ENCODE measurements around the gene SCNN1A. TPM values are rescaled to one million over a fixed set of nuclear protein-coding genes. Genes with fewer than 3 reads are reported as not detected.

Gene SCNN1A
- total RNA-seq, 1 experiment from 2014 or later: 0.69 TPM

GRCh38 chr12:6369916-6370575 is 5.3 kb downstream of the SCNN1A start:
- DNase-seq (ENCODE audit: low read depth): peak; percentile 48

- DNase-seq (ENCODE audit: low read depth): no peak
Observed at GRCh38 chr12:6368906-6369525, 6.3 kb downstream of the SCNN1A start.

- no peak for DNase-seq (ENCODE audit: low read depth)
Observed at GRCh38 chr12:6367969-6368892, 7.1 kb downstream of the SCNN1A start.

GRCh38 chr12:6367065-6367968 is 8.0 kb downstream of the SCNN1A start:
- peak; percentile 43 for DNase-seq (ENCODE audit: low read depth)

GRCh38 chr12:6364044-6364374 is 11.4 kb downstream of the SCNN1A start:
- DNase-seq (ENCODE audit: low read depth): no peak

- peak; percentile 64 for DNase-seq (ENCODE audit: low read depth)
Observed at GRCh38 chr12:6363330-6364043, 11.9 kb downstream of the SCNN1A start.

GRCh38 chr12:6363010-6363329 is 12.4 kb downstream of the SCNN1A start:
- no peak for DNase-seq (ENCODE audit: low read depth)

GRCh38 chr12:6362403-6362802 is 13.0 kb downstream of the SCNN1A start:
- no peak for DNase-seq (ENCODE audit: low read depth)

GRCh38 chr12:6361834-6362233 is 13.5 kb downstream of the SCNN1A start:
- DNase-seq (ENCODE audit: low read depth): peak; percentile 39

- no peak for DNase-seq (ENCODE audit: low read depth)
Observed at GRCh38 chr12:6360578-6361490, 14.5 kb downstream of the SCNN1A start.

- DNase-seq (ENCODE audit: low read depth): no peak
Observed at GRCh38 chr12:6360080-6360571, 15.2 kb downstream of the SCNN1A start.

GRCh38 chr12:6358881-6359280 is 16.5 kb downstream of the SCNN1A start:
- no peak for DNase-seq (ENCODE audit: low read depth)

- no peak for DNase-seq (ENCODE audit: low read depth)
Observed at GRCh38 chr12:6356374-6356820, 19.0 kb downstream of the SCNN1A start.

GRCh38 chr12:6355491-6356373 is 19.6 kb downstream of the SCNN1A start:
- no peak for DNase-seq (ENCODE audit: low read depth)

- no peak for DNase-seq (ENCODE audit: low read depth)
Observed at GRCh38 chr12:6354495-6355393, 20.6 kb downstream of the SCNN1A start.

- no peak for DNase-seq (ENCODE audit: low read depth)
Observed at GRCh38 chr12:6352193-6353173, 22.9 kb downstream of the SCNN1A start.

Measured in LHCN-M2 (cell line).